HL-60 (cell line): Measurements from ENCODE around the gene PCSK9.

Experiments used
- DNase-seq, 2 experiments: peaks; one replicate each; pipeline ENCODE4 v3.0.0-alpha.2; 2010 to 2020; ENCODE audit warnings: low read depth in 1 of 2, low spot score in 1 of 2
- H3K27ac ChIP-seq: fragments of 250-450 bp; sonication (Bioruptor Pico); replicated peaks from 2 replicates; pipeline ENCODE4 v1.5.1; 2020; ENCODE audit warnings: mild to moderate bottlenecking, moderate library complexity
- H3K27me3 ChIP-seq: fragments of 250-450 bp; sonication (Bioruptor Pico); 2 replicates; pipeline ENCODE4 v1.5.1; 2021; ENCODE audit warnings: mild to moderate bottlenecking, moderate library complexity; ENCODE audit not compliant: insufficient read depth, poor library complexity, severe bottlenecking
- H3K4me3 ChIP-seq: replicated peaks from 2 replicates; pipeline ENCODE4 v1.5.1; 2011; ENCODE audit warnings: mild to moderate bottlenecking, control low read depth, low read length; ENCODE audit not compliant: insufficient read depth
- CTCF ChIP-seq: IDR thresholded peaks from one replicate; pipeline ENCODE4 v1.5.1; 2011; ENCODE audit warnings: low read length, control low read depth, inconsistent platforms; ENCODE audit not compliant: insufficient read depth
- GABPA ChIP-seq: IDR thresholded peaks from 2 replicates; pipeline ENCODE4 v1.6.1; 2012; ENCODE audit warnings: low read depth
- POLR2AphosphoS5 ChIP-seq: IDR thresholded peaks from 2 replicates; pipeline ENCODE4 v1.6.1; 2012; ENCODE audit warnings: low read depth
- REST ChIP-seq: IDR thresholded peaks from 2 replicates; pipeline ENCODE4 v1.6.1; 2012; ENCODE audit warnings: low read depth; ENCODE audit not compliant: insufficient replicate concordance
- SPI1 ChIP-seq: IDR thresholded peaks from 2 replicates; pipeline ENCODE4 v1.6.1; 2012; ENCODE audit warnings: low read depth, mild to moderate bottlenecking, borderline replicate concordance

The PCSK9 gene

DNA sequence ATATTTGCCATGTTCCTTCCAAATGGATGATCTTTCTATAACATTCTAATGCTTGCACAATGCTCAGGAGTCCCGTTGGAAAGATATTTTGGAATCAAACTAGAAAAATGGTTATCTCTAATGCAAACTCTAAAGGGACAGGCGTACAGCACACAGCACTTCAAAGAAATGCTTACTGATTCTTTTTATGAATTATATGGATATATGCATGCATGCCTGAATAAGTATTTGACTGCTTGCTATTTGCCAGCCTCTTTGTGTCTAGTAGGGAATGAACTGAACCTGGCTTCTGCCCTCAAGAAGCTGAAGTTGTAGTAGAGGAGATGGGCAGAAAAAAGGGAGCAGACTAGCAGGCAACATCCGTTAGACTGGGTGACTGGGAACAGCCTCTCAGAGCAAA is 48.1 kb downstream of the PCSK9 start:
- H3K27ac ChIP-seq, result no peak overlapping the region

GRCh38 chr1:55088413-55088812 is 49.1 kb downstream of the PCSK9 start:
- peak in 1 of 2 experiments; percentile 12 for DNase-seq
- Histone ChIP-seq H3K4me3 (no peak overlapping the region), H3K27ac (no peak overlapping the region), H3K27me3 (no peaks in the 10 kb centered on the region)
- TF ChIP-seq GABPA (no peak), CTCF (no peak), REST (no peak), SPI1 (no peak), POLR2AphosphoS5 (no peak)

More for the DNA sequence above, 48.1 kb downstream of the PCSK9 start:
- Histone ChIP-seq H3K27me3 (no peaks in the 10 kb centered on the region), H3K4me3 (no peak overlapping the region)
- DNase-seq, result no peak
- TF ChIP-seq SPI1, result no peak
- no peak for TF ChIP-seq CTCF
- TF ChIP-seq POLR2AphosphoS5, result no peak
- no peak for TF ChIP-seq GABPA
- no peak for TF ChIP-seq REST

DNA sequence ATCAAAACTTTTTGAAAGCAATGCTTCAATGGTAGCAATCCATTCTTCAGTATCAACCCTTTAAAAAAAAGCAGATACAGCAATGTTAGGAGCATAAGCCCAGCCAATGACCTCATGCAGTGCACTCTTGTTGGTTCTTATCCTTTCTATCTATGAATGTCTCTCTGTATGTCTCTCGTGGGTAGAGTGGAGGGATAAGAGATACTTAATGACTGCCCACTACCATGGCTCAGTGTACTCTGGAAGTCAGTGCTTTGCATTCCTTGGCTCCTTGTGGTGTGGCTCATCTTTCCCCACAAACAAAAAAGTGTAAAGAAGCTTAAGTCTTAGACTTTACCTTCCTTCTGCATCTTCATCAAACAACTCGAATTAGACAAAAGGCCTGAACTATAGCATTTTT is 50.3 kb downstream of the PCSK9 start:
- DNase-seq, result no peak
- Histone ChIP-seq H3K27me3 (no peaks in the 10 kb centered on the region), H3K27ac (no peak overlapping the region), H3K4me3 (no peak overlapping the region)
- TF ChIP-seq CTCF, result no peak
- no peak for TF ChIP-seq REST
- TF ChIP-seq POLR2AphosphoS5, result no peak
- no peak for TF ChIP-seq SPI1
- TF ChIP-seq GABPA, result no peak
